Body of pancreas (tissue), 4 donors: ENCODE results near the gene BCL11B. TPM values are rescaled to one million over a fixed set of nuclear protein-coding genes. Genes with fewer than 3 reads are reported as not detected.

ENCODE experiments used
- ATAC-seq: fragments of 150-250 bp; one replicate; pipeline ENCODE4 v1.9.1; 2016
- DNase-seq, 4 donors: peaks; one replicate each; pipeline ENCODE4 v3.0.0-alpha.2; 2019
- H3K27ac ChIP-seq, 4 donors: fragments of 200-600 bp; sonication (generic); 1 replicate in 3 of 4; 2 replicates in 1 of 4; pipeline versions ENCODE4 v1.5.1 to v1.6.1; 2016 to 2019; ENCODE audit warnings: mild to moderate bottlenecking in 1 of 4, mixed read lengths in 1 of 4, moderate library complexity in 1 of 4
- H3K27me3 ChIP-seq, 2 donors: fragments of 200-600 bp; sonication (generic); one replicate each; pipeline ENCODE4 v1.6.0; 2016; ENCODE audit warnings: mild to moderate bottlenecking in 1 of 2
- H3K36me3 ChIP-seq, 2 donors: fragments of 200-600 bp; sonication (generic); replicated peaks in 1 of 2; 2 replicates each; pipeline ENCODE4 v1.5.1; 2016; ENCODE audit warnings: low read depth in 2 of 2; ENCODE audit not compliant: insufficient read depth in 1 of 2
- H3K4me1 ChIP-seq: fragments of 200-600 bp; sonication (generic); one replicate; pipeline ENCODE4 v1.6.0; 2016
- H3K4me3 ChIP-seq, 2 donors: fragments of 200-600 bp; sonication (generic); 1 replicate in 1 of 2; 2 replicates in 1 of 2; pipeline ENCODE4 v1.5.1; 2016 to 2019
- H3K9me3 ChIP-seq, 3 donors: fragments of 200-600 bp; sonication (generic); 1 replicate in 2 of 3; 2 replicates in 1 of 3; pipeline ENCODE4 v1.5.1; 2016
- POLR2A ChIP-seq, 3 donors: fragments of 450-650 bp; IDR thresholded peaks; one replicate each; pipeline ENCODE4 v1.6.1; 2016; ENCODE audit warnings: antibody characterized with exemption in 3 of 3, mild to moderate bottlenecking in 2 of 3
- WGBS, 2 donors: methylation state at CpG; one replicate each; pipeline ENCODE4 v1.1.5; 2017; 5-methylcytosine and 5-hydroxymethylcytosine counted together
- intact Hi-C: fragments of 100-400 bp; cut with DNase I; formaldehyde crosslinking; loops from one replicate; pipeline ENCODE4 v1.15.1; 2023
- total RNA-seq, 2 donors: library from RNA; depleted of rRNA; stranded (reverse); fragments of >200 nt; gene quantifications; one replicate each; pipeline ENCODE4 v1.1.0, GENCODE V29; 2016
- TF ChIP-seq, protein P1 (sequence below), 7 experiments: fragments of 450-650 bp in 4 of 7; fragments of 200-600 bp in 3 of 7; sonication (generic) in 3 of 7; IDR thresholded peaks; one replicate each; pipeline ENCODE4 v1.5.1; 2016 to 2019; ENCODE audit warnings: antibody characterized with exemption in 7 of 7

Gene BCL11B
- total RNA-seq, 2 donors from 2014 or later = 0.78 TPM; not detected in 1

DNA sequence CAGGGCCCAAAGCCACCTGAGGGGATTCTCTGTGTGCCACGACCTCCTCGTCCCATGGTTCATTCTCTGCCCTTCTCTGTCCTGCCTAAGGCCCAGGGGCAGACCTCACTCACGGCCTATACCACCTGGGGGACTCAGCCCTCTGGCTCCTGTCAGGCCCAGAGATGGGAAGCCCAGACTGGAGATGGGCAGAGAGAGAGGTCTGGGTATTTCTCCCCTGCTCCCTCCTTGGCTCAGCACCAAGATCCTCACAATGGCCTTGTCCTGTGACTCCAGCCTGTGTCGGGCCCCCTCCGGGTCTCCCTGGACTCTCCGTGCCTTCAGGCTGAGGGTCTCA is 46.9 kb upstream of the BCL11B start:
- intact Hi-C loops = no loop called here
- Histone ChIP-seq H3K4me3 (no peak overlapping the region), H3K4me1 (peaks cover 10% of the 10 kb centered on the region), H3K27me3 (no peaks in the 10 kb centered on the region), H3K27ac (no peak overlapping the region), H3K9me3 (no peaks in the 10 kb centered on the region), H3K36me3 (no peaks in the 10 kb centered on the region)
- WGBS, 2 donors = 69 to 80% methylated on average over 6 of the region's 6 CpGs
- no peak for ATAC-seq
- TF ChIP-seq, protein P1, sequence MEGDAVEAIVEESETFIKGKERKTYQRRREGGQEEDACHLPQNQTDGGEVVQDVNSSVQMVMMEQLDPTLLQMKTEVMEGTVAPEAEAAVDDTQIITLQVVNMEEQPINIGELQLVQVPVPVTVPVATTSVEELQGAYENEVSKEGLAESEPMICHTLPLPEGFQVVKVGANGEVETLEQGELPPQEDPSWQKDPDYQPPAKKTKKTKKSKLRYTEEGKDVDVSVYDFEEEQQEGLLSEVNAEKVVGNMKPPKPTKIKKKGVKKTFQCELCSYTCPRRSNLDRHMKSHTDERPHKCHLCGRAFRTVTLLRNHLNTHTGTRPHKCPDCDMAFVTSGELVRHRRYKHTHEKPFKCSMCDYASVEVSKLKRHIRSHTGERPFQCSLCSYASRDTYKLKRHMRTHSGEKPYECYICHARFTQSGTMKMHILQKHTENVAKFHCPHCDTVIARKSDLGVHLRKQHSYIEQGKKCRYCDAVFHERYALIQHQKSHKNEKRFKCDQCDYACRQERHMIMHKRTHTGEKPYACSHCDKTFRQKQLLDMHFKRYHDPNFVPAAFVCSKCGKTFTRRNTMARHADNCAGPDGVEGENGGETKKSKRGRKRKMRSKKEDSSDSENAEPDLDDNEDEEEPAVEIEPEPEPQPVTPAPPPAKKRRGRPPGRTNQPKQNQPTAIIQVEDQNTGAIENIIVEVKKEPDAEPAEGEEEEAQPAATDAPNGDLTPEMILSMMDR (IDR thresholded peaks at IDR 0.05) = no peak
- no peak for TF ChIP-seq POLR2A (IDR thresholded peaks at IDR 0.05)
- DNase-seq = no peak

DNA sequence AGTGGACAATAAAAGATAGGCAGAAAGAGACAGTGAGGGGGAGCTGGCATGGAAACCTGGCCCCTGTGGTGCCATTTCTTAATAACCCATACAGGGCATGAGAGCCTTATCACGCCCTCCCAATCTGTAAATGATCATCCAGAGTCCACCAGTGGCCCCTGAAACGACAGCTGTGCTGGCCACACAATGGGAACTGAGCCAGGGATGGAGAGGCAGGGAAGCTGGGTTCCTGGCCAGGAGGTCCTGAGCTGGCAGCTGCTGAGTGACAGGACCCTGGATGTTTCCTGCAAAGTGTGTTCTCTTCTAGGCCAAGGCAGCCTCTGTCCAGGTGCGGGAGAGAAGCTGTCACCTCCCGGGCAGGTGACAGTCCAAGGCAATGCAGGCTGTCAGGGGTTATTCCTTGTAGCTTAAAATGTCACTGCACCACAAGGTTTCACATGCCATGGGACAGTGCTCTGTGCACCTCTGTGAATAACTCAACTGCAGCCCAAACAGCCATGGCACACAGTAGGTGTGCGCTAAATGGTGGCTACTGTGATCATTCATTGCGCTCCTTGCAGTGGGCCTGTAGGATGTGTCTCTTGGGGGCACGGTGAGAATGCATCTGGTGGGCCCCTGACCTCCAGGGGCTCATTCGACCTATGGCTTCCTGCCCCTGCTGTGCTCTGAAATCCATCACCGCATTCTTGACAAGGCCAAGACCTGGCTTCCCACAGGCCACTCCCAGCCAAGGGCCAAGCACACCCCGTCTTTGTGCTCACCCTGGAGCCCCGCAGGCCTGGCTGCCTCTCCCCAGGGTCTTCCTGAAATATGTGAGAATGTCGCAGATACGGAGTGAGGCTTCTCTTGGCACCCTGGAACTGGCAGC is 46.3 kb upstream of the BCL11B start:
- H3K36me3 ChIP-seq = no peaks in the 10 kb centered on the region
- H3K27ac ChIP-seq = no peak overlapping the region
- intact Hi-C loops = no loop called here
- no peak overlapping the region for H3K4me3 ChIP-seq
- DNase-seq = no peak
- H3K9me3 ChIP-seq = no peaks in the 10 kb centered on the region
- ATAC-seq = no peak
- H3K27me3 ChIP-seq = no peaks in the 10 kb centered on the region
- peaks cover 10% of the 10 kb centered on the region for H3K4me1 ChIP-seq
- 64 to 67% methylated on average over 7 to 13 of the region's 13 CpGs for WGBS, 2 donors
- TF ChIP-seq POLR2A (IDR thresholded peaks at IDR 0.05) = no peak
- TF ChIP-seq, protein P1 (IDR thresholded peaks at IDR 0.05) = no peak

DNA sequence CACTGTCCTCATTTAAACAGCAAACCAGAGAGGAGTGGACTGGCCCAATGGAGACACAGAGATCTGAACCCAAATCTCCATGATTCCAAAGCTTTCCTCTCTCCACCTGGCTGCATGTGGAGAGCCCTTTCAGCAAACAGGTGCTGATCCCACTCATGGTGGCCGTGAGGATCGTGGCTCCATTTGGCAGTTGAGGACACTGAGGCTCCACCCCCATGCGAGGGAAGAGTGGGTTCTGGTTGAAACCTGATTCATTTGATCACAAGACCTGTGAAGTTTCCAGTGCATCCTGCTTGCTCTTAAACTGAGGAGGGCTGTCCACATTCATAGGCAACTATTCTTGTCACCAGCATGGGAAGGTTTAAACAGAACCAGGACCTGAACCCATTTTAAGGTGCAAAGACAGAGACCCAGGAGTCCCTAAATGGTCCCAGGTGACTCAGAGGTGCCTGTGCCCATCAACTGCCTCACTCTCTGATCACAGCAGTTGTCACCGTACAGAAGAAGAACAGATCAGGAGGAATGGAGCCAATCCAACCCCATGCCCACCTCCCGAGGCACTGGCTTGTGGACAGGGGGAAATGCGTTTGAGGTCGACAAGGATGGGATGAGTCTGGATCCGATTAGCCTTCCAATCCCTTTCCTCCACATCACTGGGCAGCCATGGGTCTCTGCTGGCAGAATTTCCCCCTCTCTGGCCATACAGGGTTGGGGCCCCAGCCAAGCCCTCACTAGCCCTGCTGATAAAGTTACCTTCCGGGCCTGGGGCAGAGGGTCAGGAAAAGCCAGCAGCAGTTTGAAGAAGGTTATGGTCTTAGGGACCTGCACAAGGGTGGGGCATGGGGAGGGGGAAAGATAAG is 45.5 kb upstream of the BCL11B start:
- intact Hi-C loops = no loop called here
- no peaks in the 10 kb centered on the region for H3K36me3 ChIP-seq
- WGBS, 2 donors = 75 to 77% methylated on average over 8 to 9 of the region's 9 CpGs
- peaks cover 10% of the 10 kb centered on the region for H3K4me1 ChIP-seq
- TF ChIP-seq, protein P1 (IDR thresholded peaks at IDR 0.05) = no peak
- TF ChIP-seq POLR2A (IDR thresholded peaks at IDR 0.05) = no peak
- DNase-seq (no peak), ATAC-seq (no peak)
- H3K4me3 ChIP-seq = no peak overlapping the region
- no peaks in the 10 kb centered on the region for H3K27me3 ChIP-seq
- H3K27ac ChIP-seq = no peak overlapping the region
- no peaks in the 10 kb centered on the region for H3K9me3 ChIP-seq

DNA sequence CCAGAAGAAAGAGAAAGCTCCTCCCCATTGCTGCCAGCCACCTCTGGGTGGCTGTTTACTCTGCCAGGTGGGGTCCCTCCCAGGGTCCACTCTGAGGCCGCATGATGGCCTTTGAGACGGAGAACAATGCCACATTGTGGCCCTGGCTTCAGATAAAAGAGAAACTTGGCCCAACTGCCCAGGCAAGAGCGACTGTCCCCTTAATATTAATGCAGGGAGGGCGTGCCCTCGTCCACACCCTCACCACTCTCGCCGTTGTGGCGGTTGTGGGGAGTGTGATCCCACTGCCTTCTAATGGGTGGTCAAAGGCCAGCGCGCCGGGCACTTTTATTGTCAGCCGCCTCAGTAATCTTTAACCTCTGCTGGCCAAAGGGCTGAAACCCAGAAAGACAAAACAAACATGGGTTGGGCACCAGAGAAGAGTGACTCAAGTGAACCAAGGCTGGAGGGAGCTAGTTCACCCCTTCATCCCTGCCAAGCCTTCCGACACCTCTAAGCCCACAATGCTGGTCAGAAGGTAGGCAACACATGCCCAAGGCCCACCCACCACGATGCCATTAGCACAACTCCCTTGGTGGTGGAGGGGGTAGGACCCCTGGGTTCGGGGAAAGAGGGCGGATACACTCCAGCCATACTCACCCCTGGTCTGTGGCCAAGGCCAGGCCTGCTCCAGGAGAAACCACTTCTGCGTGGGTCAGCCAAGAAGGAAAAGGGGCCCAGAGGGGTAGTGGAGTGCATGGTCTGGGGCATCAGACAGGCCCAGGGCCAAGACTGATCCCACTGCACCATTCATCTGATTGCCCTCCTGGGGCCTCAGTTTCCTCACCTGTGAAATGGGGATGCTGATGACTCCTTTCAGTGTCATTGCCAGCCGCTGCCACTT is 44.5 kb upstream of the BCL11B start:
- WGBS, 2 donors = 36 to 51% methylated on average over 12 to 18 of the region's 18 CpGs
- no peaks in the 10 kb centered on the region for H3K9me3 ChIP-seq
- H3K36me3 ChIP-seq = no peaks in the 10 kb centered on the region
- ATAC-seq (peak; percentile 12), DNase-seq (peak in 1 of 4 donors; percentile 12)
- no peak for TF ChIP-seq POLR2A (IDR thresholded peaks at IDR 0.05)
- TF ChIP-seq, protein P1 (IDR thresholded peaks at IDR 0.05) = no peak
- no peak overlapping the region for H3K27ac ChIP-seq
- H3K4me3 ChIP-seq = no peak overlapping the region
- intact Hi-C loops = no loop called here
- H3K27me3 ChIP-seq = no peaks in the 10 kb centered on the region
- peaks cover 10% of the 10 kb centered on the region for H3K4me1 ChIP-seq
